C4-2B (cell line): ENCODE data around the gene OCA2.

ENCODE experiments used
- CTCF ChIP-seq: fragments of 450-650 bp; conservative IDR thresholded peaks from 2 replicates; pipeline ENCODE4 v1.5.1; 2017; ENCODE audit warnings: mild to moderate bottlenecking
- ZFX ChIP-seq: fragments of 450-650 bp; IDR thresholded peaks from 2 replicates; pipeline ENCODE4 v1.6.1; 2017

GRCh38 chr15:28115871-28116270, 16.8 kb upstream of the OCA2 start:
- TF ChIP-seq CTCF: no peak
- TF ChIP-seq ZFX: no peak
